Omental fat pad (tissue), 4 donors: ENCODE results near the gene LDLRAD2. TPM values are rescaled to one million over a fixed set of nuclear protein-coding genes. Genes with fewer than 3 reads are reported as not detected.

Experiments
- ATAC-seq: fragments of 150-250 bp; one replicate; pipeline ENCODE4 v1.9.1; 2016; ENCODE audit warnings: mild to moderate bottlenecking, moderate library complexity; ENCODE audit not compliant: low FRiP score
- DNase-seq: peaks from one replicate; pipeline ENCODE4 v3.0.0-alpha.2; 2019; ENCODE audit warnings: low spot score
- total RNA-seq, 4 donors: library from RNA; depleted of rRNA; stranded (reverse); fragments of >200 nt; gene quantifications; one replicate each; pipeline ENCODE4 v1.1.0, GENCODE V29; 2016
- TF ChIP-seq, protein P1 (sequence below), 3 donors: fragments of 450-650 bp; IDR thresholded peaks; one replicate each; pipeline ENCODE4 v1.5.1; 2016 to 2017; ENCODE audit warnings: antibody characterized with exemption in 3 of 3, mild to moderate bottlenecking in 3 of 3, moderate library complexity in 2 of 3

The LDLRAD2 gene
- total RNA-seq, 4 donors from 2014 or later: not detected

DNA sequence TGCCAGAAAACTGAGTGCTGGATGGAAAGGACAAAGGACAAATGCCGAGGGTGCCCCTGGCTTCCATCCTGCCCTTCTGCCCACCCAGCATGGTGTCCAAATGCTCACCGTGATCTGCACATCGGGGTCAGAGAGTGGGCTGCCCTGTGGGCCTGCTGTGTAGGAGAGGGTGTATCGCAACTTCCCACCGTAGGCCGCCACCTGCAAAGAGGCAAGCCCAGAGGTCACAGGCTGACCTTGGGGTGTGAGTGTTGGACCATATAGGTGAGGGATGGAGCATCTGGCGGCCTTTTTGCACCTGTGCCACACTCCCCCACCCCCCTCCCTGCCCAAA, 53.5 kb downstream of the LDLRAD2 start:
- DNase-seq: no peak
- TF ChIP-seq, protein P1, sequence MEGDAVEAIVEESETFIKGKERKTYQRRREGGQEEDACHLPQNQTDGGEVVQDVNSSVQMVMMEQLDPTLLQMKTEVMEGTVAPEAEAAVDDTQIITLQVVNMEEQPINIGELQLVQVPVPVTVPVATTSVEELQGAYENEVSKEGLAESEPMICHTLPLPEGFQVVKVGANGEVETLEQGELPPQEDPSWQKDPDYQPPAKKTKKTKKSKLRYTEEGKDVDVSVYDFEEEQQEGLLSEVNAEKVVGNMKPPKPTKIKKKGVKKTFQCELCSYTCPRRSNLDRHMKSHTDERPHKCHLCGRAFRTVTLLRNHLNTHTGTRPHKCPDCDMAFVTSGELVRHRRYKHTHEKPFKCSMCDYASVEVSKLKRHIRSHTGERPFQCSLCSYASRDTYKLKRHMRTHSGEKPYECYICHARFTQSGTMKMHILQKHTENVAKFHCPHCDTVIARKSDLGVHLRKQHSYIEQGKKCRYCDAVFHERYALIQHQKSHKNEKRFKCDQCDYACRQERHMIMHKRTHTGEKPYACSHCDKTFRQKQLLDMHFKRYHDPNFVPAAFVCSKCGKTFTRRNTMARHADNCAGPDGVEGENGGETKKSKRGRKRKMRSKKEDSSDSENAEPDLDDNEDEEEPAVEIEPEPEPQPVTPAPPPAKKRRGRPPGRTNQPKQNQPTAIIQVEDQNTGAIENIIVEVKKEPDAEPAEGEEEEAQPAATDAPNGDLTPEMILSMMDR (IDR thresholded peaks at IDR 0.05): no peak
- no peak for ATAC-seq

DNA sequence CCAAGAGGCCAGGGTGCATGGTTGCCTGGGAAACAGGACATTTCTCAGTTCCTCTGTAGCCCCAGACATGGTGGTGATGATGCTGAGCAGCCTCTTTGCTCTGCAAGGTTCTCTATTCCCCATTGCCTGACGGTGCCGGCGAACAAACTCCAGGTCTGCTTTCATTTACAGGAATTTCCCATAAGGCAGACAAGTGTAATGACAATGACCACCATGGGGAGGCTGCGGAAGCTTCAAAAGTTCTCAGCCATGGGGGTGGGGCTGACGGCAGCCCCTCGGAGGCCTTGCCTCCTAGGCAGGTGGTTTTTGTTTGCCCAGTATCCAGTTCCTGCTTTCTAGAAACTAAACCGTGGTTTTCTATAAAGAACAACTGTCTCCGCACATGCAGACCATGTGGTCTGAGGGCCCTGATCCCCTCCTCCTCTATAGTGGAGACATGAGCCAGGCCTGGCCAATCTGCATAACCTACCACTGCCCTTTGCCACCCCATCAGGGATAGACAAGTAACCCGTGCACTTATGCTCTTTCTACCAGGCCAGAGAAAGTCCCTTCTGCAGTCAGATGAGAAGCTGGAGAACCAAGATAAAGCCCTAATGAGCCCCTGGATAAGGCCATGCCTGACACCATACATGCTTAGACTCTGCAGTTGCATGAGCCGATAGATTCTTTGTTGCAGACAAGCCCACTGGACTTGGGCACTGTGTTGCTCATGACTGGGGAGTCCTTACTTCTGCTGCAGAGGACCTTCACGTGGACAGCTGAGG, 54.1 kb downstream of the LDLRAD2 start:
- no peak for ATAC-seq
- DNase-seq: no peak
- TF ChIP-seq, protein P1 (IDR thresholded peaks at IDR 0.05): no peak

DNA sequence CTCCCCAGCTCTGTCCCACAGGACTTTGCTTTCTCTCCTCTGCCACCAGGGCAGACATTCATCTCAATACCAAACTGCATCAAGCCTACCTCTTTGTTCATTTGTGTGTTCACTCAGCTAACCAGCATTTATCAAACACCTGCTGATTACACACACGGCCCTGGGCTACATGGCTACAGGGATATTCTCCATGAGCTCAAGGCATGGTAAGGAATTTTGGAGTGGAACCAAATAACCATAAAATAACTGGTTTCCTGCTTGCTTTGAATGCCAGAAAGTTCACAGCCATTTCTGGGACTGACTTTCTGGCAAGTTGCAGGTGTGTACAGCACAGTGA, 54.6 kb downstream of the LDLRAD2 start:
- ATAC-seq (no peak), DNase-seq (no peak)
- TF ChIP-seq, protein P1 (IDR thresholded peaks at IDR 0.05): no peak

DNA sequence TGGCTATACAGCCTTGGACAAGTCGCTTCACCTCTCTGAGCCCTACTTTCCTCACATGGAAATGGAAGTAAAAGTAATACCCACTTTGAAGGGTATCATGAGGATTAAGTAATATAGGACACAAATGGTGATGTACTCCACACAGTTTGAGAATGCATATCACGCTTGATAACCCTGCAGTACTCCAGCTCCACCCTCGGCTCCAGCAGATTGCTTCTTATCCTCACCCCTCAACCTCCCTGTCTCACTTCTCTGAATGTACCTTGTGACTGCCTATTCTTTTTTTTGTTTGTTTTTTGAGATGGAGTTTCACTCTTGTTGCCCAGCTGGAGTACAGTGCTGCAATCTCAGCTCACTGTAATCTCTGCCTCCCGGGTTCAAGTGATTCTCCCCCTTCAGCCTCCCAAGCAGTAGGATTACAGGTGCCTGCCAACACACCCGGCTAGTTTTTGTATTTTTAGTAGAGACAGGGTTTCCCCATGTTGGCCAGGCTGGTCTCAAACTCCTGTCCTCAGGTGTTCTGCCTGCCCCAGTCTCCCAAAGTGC, 55.5 kb downstream of the LDLRAD2 start:
- ATAC-seq (no peak), DNase-seq (no peak)
- TF ChIP-seq, protein P1 (IDR thresholded peaks at IDR 0.05): no peak

DNA sequence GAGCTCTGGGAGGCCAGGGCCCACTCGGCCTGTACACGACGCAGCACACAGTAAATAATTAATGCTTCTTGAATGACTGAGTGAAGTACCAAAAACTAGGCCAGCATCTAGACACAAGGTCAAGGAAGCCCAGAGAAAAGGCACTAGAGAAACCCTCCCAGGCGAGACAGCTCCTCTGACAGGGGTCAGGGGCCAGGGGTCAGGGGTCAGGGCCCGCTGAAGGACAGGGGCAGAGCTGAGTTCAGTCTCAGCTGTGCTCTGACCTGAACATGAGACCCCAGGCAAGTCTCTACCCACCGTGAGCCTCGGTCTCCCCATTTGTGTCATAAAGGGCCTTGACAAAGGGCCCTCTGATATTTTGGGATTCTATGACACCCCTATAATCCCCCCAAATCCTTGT, 56.4 kb downstream of the LDLRAD2 start:
- DNase-seq (no peak), ATAC-seq (no peak)
- TF ChIP-seq, protein P1 (IDR thresholded peaks at IDR 0.05): no peak

DNA sequence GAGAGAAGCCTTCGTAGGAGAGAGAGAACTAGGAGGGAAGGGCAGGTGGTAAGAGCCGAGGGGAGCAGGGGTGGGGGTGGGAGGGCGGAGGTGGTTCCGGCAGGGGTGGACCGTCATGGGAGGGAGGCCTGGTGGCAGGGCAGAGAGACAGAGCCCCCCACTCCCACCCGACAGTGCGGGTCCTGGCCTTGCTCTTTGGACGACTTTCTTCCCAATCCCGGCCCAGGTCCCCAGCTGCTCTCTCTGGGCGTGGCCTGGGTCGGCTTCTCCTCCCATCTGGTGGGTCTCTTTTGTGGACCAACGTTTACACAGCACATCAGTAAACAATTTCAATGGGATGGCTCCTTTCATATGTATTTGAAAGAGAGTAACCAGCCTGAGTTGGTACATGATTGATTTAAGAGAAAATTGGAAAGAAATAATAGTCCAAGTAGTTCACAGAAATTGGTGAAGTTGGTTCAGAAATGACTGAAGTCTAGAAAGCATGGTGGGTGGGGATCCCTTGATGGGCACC, 56.9 kb downstream of the LDLRAD2 start:
- ATAC-seq (no peak), DNase-seq (no peak)
- TF ChIP-seq, protein P1 (IDR thresholded peaks at IDR 0.05): no peak

DNA sequence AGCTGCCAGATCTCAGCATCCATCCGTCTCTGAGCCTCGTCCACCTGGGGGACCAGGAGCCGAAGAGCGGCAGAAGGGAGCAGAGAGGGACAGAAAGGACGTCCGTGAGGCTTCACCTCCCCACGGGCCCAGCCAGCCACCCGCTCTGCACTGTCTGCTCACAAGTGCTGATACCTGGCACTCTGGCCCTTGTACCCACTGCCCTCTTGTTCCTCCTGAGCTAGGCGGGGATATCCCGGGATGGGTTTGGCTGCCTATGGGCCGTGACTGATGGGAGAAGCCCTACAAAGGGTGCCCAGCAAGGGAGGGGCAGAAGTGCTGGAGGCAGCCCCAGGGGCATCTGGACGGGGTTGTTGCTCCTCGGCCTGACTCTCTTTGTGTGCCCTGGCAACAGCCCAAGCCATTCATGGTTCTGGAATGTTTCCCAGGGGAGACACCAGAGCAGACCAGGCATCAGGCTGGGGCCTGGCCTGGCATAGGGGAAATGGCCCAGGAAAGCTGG, 57.6 kb downstream of the LDLRAD2 start:
- TF ChIP-seq, protein P1 (IDR thresholded peaks at IDR 0.05): no peak
- DNase-seq: peak; percentile 66
- ATAC-seq: peak; percentile 70
